HepG2 (cell line): ENCODE data around the gene DRC7. TPM values are rescaled to one million over a fixed set of nuclear protein-coding genes. Genes with fewer than 3 reads are reported as not detected.

Experiments
- ARNT ChIP-seq: fragments of 450-650 bp; IDR thresholded peaks from 2 replicates; pipeline ENCODE4 v1.6.1; 2017
- DR1 ChIP-seq: sonication (generic); formaldehyde crosslinking; IDR thresholded peaks from 2 replicates; pipeline ENCODE4 v1.8.0; 2021; ENCODE audit warnings: mild to moderate bottlenecking, missing genetic modification reagents, inconsistent platforms
- FOXA1 ChIP-seq, 2 experiments: fragments of 450-650 bp in 1 of 2; sonication (generic) in 1 of 2; formaldehyde crosslinking in 1 of 2; IDR thresholded peaks; 2 replicates each; pipeline versions ENCODE4 v1.4.0 to v1.6.1; 2016 to 2020; ENCODE audit warnings: missing genetic modification reagents in 1 of 2
- HES4 ChIP-seq: sonication (generic); formaldehyde crosslinking; IDR thresholded peaks from 2 replicates; pipeline ENCODE4 v1.9.0; 2021; ENCODE audit warnings: mild to moderate bottlenecking, missing genetic modification reagents, borderline replicate concordance
- MAF1 ChIP-seq: sonication (generic); formaldehyde crosslinking; IDR thresholded peaks from 2 replicates; pipeline ENCODE4 v1.5.0; 2020; ENCODE audit warnings: missing genetic modification reagents, borderline replicate concordance
- PCBP2 ChIP-seq: fragments of 200-400 bp; formaldehyde crosslinking; optimal IDR thresholded peaks from 2 replicates; pipeline ENCODE3; 2018; ENCODE audit warnings: low read length, low read depth; ENCODE audit not compliant: poor library complexity, severe bottlenecking
- RAD21 ChIP-seq: fragments of 450-650 bp; formaldehyde crosslinking; IDR thresholded peaks from 2 replicates; pipeline ENCODE4 v1.5.0; 2020; ENCODE audit warnings: mild to moderate bottlenecking
- SKIL ChIP-seq: sonication (generic); formaldehyde crosslinking; IDR thresholded peaks from 2 replicates; pipeline ENCODE4 v1.8.0; 2022; ENCODE audit warnings: missing genetic modification reagents, mild to moderate bottlenecking, moderate library complexity, borderline replicate concordance
- SMC3 ChIP-seq: IDR thresholded peaks from 2 replicates; pipeline ENCODE4 v1.6.1; 2011; ENCODE audit warnings: low read length, improper control_type of control experiment
- SOX6 ChIP-seq, 2 experiments: fragments of 450-650 bp in 1 of 2; sonication (generic) in 1 of 2; formaldehyde crosslinking in 1 of 2; IDR thresholded peaks; 2 replicates each; pipeline versions ENCODE4 v1.4.0 to v1.6.1; 2017 to 2020; ENCODE audit warnings: antibody characterized with exemption in 1 of 2, mild to moderate bottlenecking in 1 of 2, missing genetic modification reagents in 1 of 2
- ZNF205 ChIP-seq: IDR thresholded peaks from 2 replicates; pipeline ENCODE4 v1.6.1; 2018; ENCODE audit warnings: missing biosample characterization, missing genetic modification reagents
- ZNF792 ChIP-seq: IDR thresholded peaks from 2 replicates; pipeline ENCODE4 v1.6.1; 2016
- polyA plus RNA-seq, 8 experiments: library from polyadenylated mRNA; depleted of rRNA in 3 of 8; stranded (reverse) in 7 of 8; unstranded in 1 of 8; fragments of >200 nt; fragmentation: Illumina TruSeq in 4 of 8; extraction: Trizol in 4 of 8; gene quantifications; 2 replicates each; pipeline versions ENCODE4 v1.2.1 to v1.2.3, GENCODE V29; 2011 to 2016; ENCODE audit warnings: low read depth in 4 of 8, missing spikeins in 1 of 8, mixed read lengths in 1 of 8; ENCODE audit not compliant: insufficient read depth in 1 of 8
- total RNA-seq, 5 experiments: library from RNA; depleted of rRNA; stranded (reverse); fragments of >200 nt; fragmentation: Illumina TruSeq; extraction: Trizol; gene quantifications; 2 replicates each; pipeline ENCODE4 v1.2.3, GENCODE V29; 2016; ENCODE audit warnings: low read depth in 1 of 5
- TF ChIP-seq, protein P1 (sequence below): sonication (generic); formaldehyde crosslinking; IDR thresholded peaks from 2 replicates; pipeline ENCODE4 v1.5.1; 2020; ENCODE audit warnings: mild to moderate bottlenecking, missing genetic modification reagents
- TF ChIP-seq, protein P2 (sequence below): sonication (generic); formaldehyde crosslinking; IDR thresholded peaks from 2 replicates; pipeline ENCODE4 v1.4.0; 2020; ENCODE audit warnings: low read depth, mild to moderate bottlenecking, missing genetic modification reagents
- TF ChIP-seq, protein P3 (sequence below): sonication (generic); formaldehyde crosslinking; IDR thresholded peaks from 2 replicates; pipeline ENCODE4 v1.5.0; 2020; ENCODE audit warnings: missing genetic modification reagents

The DRC7 gene
- total and polyA plus RNA-seq, 2 of the 13 experiments (the other 11 are each of a cell fraction or from before 2014, with no cell fraction given) = 2.7 to 3.4 TPM

GRCh38 chr16:57704905-57705852, 10.6 kb downstream of the DRC7 start (continued):
- TF ChIP-seq, protein P1, sequence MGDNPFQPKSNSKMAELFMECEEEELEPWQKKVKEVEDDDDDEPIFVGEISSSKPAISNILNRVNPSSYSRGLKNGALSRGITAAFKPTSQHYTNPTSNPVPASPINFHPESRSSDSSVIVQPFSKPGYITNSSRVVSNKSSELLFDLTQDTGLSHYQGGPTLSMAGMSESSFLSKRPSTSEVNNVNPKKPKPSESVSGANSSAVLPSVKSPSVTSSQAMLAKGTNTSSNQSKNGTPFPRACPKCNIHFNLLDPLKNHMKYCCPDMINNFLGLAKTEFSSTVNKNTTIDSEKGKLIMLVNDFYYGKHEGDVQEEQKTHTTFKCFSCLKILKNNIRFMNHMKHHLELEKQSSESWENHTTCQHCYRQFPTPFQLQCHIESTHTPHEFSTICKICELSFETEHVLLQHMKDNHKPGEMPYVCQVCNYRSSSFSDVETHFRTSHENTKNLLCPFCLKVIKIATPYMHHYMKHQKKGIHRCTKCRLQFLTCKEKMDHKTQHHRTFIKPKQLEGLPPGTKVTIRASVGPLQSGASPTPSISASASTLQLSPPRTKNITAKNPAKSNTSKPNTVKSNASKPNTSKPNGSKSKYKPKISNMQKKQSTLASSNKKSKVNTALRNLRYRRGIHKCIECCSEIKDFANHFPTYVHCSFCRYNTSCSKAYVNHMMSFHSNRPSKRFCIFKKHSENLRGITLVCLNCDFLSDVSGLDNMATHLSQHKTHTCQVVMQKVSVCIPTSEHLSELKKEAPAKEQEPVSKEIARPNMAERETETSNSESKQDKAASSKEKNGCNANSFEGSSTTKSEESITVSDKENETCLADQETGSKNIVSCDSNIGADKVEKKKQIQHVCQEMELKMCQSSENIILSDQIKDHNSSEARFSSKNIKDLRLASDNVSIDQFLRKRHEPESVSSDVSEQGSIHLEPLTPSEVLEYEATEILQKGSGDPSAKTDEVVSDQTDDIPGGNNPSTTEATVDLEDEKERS (CRISPR knock-in tag) = 0 out of 2 replicates have a peak, but pooled peaks have one; percentile 7
- TF ChIP-seq ZNF205 (CRISPR knock-in tag) (no peak), SOX6 (IDR thresholded peaks at IDR 0.05) (0 out of 2 replicates have a peak, but pooled peaks have one; percentile 71), SOX6 (CRISPR knock-in tag; IDR thresholded peaks at IDR 0.05) (no peak), SKIL (CRISPR knock-in tag) (no peak), MAF1 (CRISPR knock-in tag) (no peak), ARNT (no peak), HES4 (CRISPR knock-in tag) (0 out of 2 replicates have a peak, but pooled peaks have one; percentile 35), RAD21 (CRISPR knock-in tag) (no peak), PCBP2 (peak; percentile 21), SMC3 (no peak), FOXA1 (IDR thresholded peaks at IDR 0.05) (0 out of 2 replicates have a peak, but pooled peaks have one; percentile 35), FOXA1 (CRISPR knock-in tag; IDR thresholded peaks at IDR 0.05) (no peak), ZNF792 (CRISPR knock-in tag) (no peak), DR1 (CRISPR knock-in tag) (no peak)
- TF ChIP-seq, protein P2, sequence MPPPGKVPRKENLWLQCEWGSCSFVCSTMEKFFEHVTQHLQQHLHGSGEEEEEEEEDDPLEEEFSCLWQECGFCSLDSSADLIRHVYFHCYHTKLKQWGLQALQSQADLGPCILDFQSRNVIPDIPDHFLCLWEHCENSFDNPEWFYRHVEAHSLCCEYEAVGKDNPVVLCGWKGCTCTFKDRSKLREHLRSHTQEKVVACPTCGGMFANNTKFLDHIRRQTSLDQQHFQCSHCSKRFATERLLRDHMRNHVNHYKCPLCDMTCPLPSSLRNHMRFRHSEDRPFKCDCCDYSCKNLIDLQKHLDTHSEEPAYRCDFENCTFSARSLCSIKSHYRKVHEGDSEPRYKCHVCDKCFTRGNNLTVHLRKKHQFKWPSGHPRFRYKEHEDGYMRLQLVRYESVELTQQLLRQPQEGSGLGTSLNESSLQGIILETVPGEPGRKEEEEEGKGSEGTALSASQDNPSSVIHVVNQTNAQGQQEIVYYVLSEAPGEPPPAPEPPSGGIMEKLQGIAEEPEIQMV (CRISPR knock-in tag) = no peak
- TF ChIP-seq, protein P3, sequence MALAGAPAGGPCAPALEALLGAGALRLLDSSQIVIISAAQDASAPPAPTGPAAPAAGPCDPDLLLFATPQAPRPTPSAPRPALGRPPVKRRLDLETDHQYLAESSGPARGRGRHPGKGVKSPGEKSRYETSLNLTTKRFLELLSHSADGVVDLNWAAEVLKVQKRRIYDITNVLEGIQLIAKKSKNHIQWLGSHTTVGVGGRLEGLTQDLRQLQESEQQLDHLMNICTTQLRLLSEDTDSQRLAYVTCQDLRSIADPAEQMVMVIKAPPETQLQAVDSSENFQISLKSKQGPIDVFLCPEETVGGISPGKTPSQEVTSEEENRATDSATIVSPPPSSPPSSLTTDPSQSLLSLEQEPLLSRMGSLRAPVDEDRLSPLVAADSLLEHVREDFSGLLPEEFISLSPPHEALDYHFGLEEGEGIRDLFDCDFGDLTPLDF (CRISPR knock-in tag) = no peak
